K562 (cell line): ENCODE measurements around the gene HS3ST2. TPM values are rescaled to one million over a fixed set of nuclear protein-coding genes. Genes with fewer than 3 reads are reported as not detected.
"Not testable (repeated sequence)": the region's sequence is repeated elsewhere in the genome, so short reads cannot be mapped to it uniquely, and the experiment has no call there.

Experiments
- ATAC-seq: fragments of 200-7000 bp; cut with Tn5 transposase; 3 replicates; pipeline ENCODE4 v1.9.1; 2020; ENCODE audit warnings: moderate library complexity
- BruUV-seq: library from RNA; stranded (reverse); fragments of 400-500 nt; replicated peaks from 2 replicates; lab custom pipeline; 2021; lab: Mats Ljungman, UMichigan
- CTCF ChIA-PET: fragments of 300-600 bp; formaldehyde crosslinking; extraction: SDS; loops from one replicate; lab custom pipeline; 2021; ENCODE audit warnings: low intra/inter-chr PET ratio; lab: Yijun Ruan, JAX
- POLR2A ChIA-PET: fragments of 300-600, 350-650 bp; sonication (Branson Sonifier 250); formaldehyde crosslinking; extraction: SDS; loops from one replicate; lab custom pipeline; 2021; ENCODE audit warnings: antibody characterized with exemption, inconsistent platforms; lab: Yijun Ruan, JAX
- DNase-seq, 4 experiments: peaks; one replicate each; pipeline versions ENCODE4 v3.0.0 to v3.0.0-alpha.2; 2011 to 2018; ENCODE audit warnings: low spot score in 3 of 4, mixed read lengths in 3 of 4; ENCODE audit errors: extremely low read depth in 1 of 4
- FAIRE-seq: peaks from 2 replicates; lab custom pipeline; 2011; peaks lifted over from hg19 to GRCh38; lab: Jason Lieb, UNC
- H2AFZ ChIP-seq: 2 replicates; pipeline ENCODE4 v1.6.0; 2011; ENCODE audit warnings: low read depth, low read length, control low read depth, inconsistent platforms
- H3K27ac ChIP-seq: fragments of 200-600 bp; 3 replicates; pipeline ENCODE4 v1.8.0; 2011; ENCODE audit warnings: low read depth, mild to moderate bottlenecking, control low read depth, inconsistent platforms, low read length, moderate library complexity, mixed read lengths; ENCODE audit errors: extremely low read depth
- H3K27me3 ChIP-seq, 2 experiments: fragments of 300-600 bp in 1 of 2; 2 replicates in 1 of 2; 3 replicates in 1 of 2; pipeline versions ENCODE4 v1.6.0 to v1.8.0; 2011; ENCODE audit warnings: inconsistent platforms in 2 of 2, low read length in 2 of 2, mild to moderate bottlenecking in 1 of 2, mixed read lengths in 1 of 2, moderate library complexity in 1 of 2; ENCODE audit not compliant: control insufficient read depth in 2 of 2, insufficient read depth in 2 of 2
- H3K36me3 ChIP-seq: fragments of 300-600 bp; 3 replicates; pipeline ENCODE4 v1.8.0; 2011; ENCODE audit warnings: mild to moderate bottlenecking, low read length, inconsistent platforms; ENCODE audit not compliant: control insufficient read depth, insufficient read depth
- H3K4me1 ChIP-seq, 2 experiments: fragments of 200-600 bp in 1 of 2; replicated peaks in 1 of 2; 2 replicates in 1 of 2; 3 replicates in 1 of 2; pipeline versions ENCODE4 v1.5.1 to v1.8.0; 2011; ENCODE audit warnings: inconsistent platforms in 2 of 2, low read length in 2 of 2, mild to moderate bottlenecking in 1 of 2, mixed read lengths in 1 of 2, moderate library complexity in 1 of 2; ENCODE audit not compliant: control insufficient read depth in 2 of 2, insufficient read depth in 2 of 2
- H3K4me2 ChIP-seq: 2 replicates; pipeline ENCODE4 v1.6.1; 2011; ENCODE audit warnings: low read length, control low read depth, inconsistent platforms, mixed read lengths; ENCODE audit not compliant: insufficient read depth
- H3K4me3 ChIP-seq: fragments of 200-600 bp; sonication (generic), shearing (Covaris generic); 2 replicates; pipeline ENCODE4 v1.5.1; 2016; ENCODE audit warnings: control low read depth, inconsistent platforms
- H3K79me2 ChIP-seq: fragments of 200-600 bp; 3 replicates; pipeline ENCODE4 v1.8.0; 2011; ENCODE audit warnings: low read length, inconsistent platforms; ENCODE audit not compliant: control insufficient read depth, insufficient read depth
- H3K9ac ChIP-seq, 2 experiments: 2 replicates each; pipeline versions ENCODE4 v1.6.0 to v1.6.1; 2011; ENCODE audit warnings: low read depth in 2 of 2, low read length in 2 of 2, control low read depth in 1 of 2, inconsistent platforms in 1 of 2, mild to moderate bottlenecking in 1 of 2, mixed read lengths in 1 of 2; ENCODE audit not compliant: insufficient read depth in 1 of 2
- H3K9me1 ChIP-seq: one replicate; pipeline ENCODE4 v1.6.0; 2011; ENCODE audit warnings: inconsistent platforms, mild to moderate bottlenecking, low read length, moderate library complexity; ENCODE audit not compliant: control insufficient read depth, insufficient read depth
- H3K9me3 ChIP-seq: replicated peaks from 2 replicates; pipeline ENCODE4 v1.5.1; 2011; ENCODE audit warnings: low read depth, low read length, inconsistent platforms; ENCODE audit not compliant: control insufficient read depth, insufficient read depth
- H4K20me1 ChIP-seq: replicated peaks from 2 replicates; pipeline ENCODE4 v1.6.1; 2011; ENCODE audit warnings: low read length, inconsistent platforms, mixed read lengths; ENCODE audit not compliant: control insufficient read depth, insufficient read depth
- PBX2 ChIP-seq, 2 experiments: IDR thresholded peaks in 1 of 2; conservative IDR thresholded peaks in 1 of 2; 2 replicates each; pipeline ENCODE4 v1.6.1; 2016; ENCODE audit warnings: low read depth in 2 of 2, mild to moderate bottlenecking in 1 of 2, missing compliant biosample characterization in 1 of 2, missing genetic modification characterization in 1 of 2, moderate library complexity in 1 of 2
- WGBS: fragments of 100-300 bp; shearing (Covaris generic); methylation state at CpG from one replicate; pipeline ENCODE4 v1.1.6; 2016; ENCODE audit warnings: low coverage, mixed read lengths; ENCODE audit not compliant: insufficient coverage; ENCODE audit errors: missing lambda C conversion rate; 5-methylcytosine and 5-hydroxymethylcytosine counted together
- in situ Hi-C: fragments of 300-500 bp; cut with MboI; formaldehyde crosslinking; loops from 4 replicates; pipeline ENCODE4 v1.15.0; 2018; ENCODE audit warnings: inconsistent platforms, mixed read lengths
- intact Hi-C: fragments of 100-400 bp; cut with micrococcal nuclease; formaldehyde crosslinking; loops from 2 replicates; pipeline ENCODE4 v1.14.2; 2022
- polyA plus RNA-seq, 8 experiments: library from polyadenylated mRNA; depleted of rRNA in 4 of 8; stranded (reverse) in 5 of 8; unstranded in 3 of 8; fragments of >200 nt; fragmentation: Nextera tagmentation in 2 of 8; fragmentation: Illumina TruSeq in 1 of 8; extraction: Ambion mirVana in 2 of 8; extraction: Trizol in 1 of 8; gene quantifications; 2 replicates each; pipeline versions ENCODE4 v1.2.1 to v1.2.3, GENCODE V29; 2011 to 2014; ENCODE audit warnings: inconsistent platforms in 1 of 8, missing spikeins in 1 of 8
- total RNA-seq, 7 experiments: library from RNA; depleted of rRNA in 6 of 7; stranded (reverse); fragments of >200 nt in 6 of 7; fragmentation: Illumina TruSeq in 2 of 7; extraction: Trizol in 2 of 7; gene quantifications; 2 replicates each; pipeline versions ENCODE4 v1.2.1 to v1.2.3, GENCODE V29; 2011 to 2021; ENCODE audit warnings: low replicate concordance in 1 of 7
- TF ChIP-seq, protein P1 (sequence below): fragments of 450-650 bp; IDR thresholded peaks from 2 replicates; pipeline ENCODE4 v1.6.1; 2016

HS3ST2 gene
- total and polyA plus RNA-seq, 9 of the 15 experiments (the other 6 are each of a cell fraction or from before 2014, with no cell fraction given), result not detected

DNA sequence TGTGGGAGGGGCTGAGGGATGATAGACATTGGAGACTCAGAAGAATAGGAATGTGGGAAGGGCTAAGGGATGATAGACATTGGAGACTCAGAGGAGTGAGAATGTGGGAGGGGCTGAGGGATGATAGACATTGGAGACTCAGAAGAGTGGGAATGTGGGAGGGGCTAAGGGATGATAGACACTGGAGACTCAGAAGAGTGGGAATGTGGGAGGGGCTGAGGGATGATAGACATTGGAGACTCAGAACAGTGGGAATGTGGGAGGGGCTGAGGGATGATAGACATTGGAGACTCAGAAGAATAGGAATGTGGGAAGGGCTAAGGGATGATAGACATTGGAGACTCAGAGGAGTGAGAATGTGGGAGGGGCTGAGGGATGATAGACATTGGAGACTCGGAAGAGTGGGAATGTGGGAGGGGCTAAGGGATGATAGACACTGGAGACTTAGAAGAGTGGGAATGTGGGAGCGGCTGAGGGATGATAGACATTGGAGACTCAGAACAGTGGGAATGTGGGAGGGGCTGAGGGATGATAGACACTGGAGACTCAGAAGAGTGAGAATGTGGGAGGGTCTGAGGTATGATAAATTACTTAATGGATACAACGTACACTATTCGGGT, 125.9 kb downstream of the HS3ST2 start:
- CTCF ChIA-PET; DNase-seq; intact Hi-C loops; H3K4me2 ChIP-seq; H2AFZ ChIP-seq; H3K27ac ChIP-seq; in situ Hi-C loops; ATAC-seq; H3K4me3 ChIP-seq; H3K9me1 ChIP-seq; H4K20me1 ChIP-seq; H3K79me2 ChIP-seq; H3K36me3 ChIP-seq; H3K4me1 ChIP-seq; FAIRE-seq; H3K27me3 ChIP-seq; H3K9ac ChIP-seq; BruUV-seq; H3K9me3 ChIP-seq; POLR2A ChIA-PET; TF ChIP-seq PBX2 (CRISPR knock-in tag; IDR thresholded peaks at IDR 0.05; ENCODE audit: low read depth): not testable (repeated sequence)
- TF ChIP-seq, protein P1, sequence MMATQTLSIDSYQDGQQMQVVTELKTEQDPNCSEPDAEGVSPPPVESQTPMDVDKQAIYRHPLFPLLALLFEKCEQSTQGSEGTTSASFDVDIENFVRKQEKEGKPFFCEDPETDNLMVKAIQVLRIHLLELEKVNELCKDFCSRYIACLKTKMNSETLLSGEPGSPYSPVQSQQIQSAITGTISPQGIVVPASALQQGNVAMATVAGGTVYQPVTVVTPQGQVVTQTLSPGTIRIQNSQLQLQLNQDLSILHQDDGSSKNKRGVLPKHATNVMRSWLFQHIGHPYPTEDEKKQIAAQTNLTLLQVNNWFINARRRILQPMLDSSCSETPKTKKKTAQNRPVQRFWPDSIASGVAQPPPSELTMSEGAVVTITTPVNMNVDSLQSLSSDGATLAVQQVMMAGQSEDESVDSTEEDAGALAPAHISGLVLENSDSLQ, result peak; percentile 93
- TF ChIP-seq PBX2 (tag; conservative IDR thresholded peaks at IDR 0.05; ENCODE audit: low read depth), result peak; percentile 57
- 25% methylated on average over 4 of the region's 4 CpGs for WGBS
